ENCODE data around the gene SORCS3. TPM values are rescaled to one million over a fixed set of nuclear protein-coding genes. Genes with fewer than 3 reads are reported as not detected.

SORCS3 gene
- total and polyA plus RNA-seq, 2 donors (not counting 1 experiment from before 2014, with no cell fraction given), result not detected

DNA sequence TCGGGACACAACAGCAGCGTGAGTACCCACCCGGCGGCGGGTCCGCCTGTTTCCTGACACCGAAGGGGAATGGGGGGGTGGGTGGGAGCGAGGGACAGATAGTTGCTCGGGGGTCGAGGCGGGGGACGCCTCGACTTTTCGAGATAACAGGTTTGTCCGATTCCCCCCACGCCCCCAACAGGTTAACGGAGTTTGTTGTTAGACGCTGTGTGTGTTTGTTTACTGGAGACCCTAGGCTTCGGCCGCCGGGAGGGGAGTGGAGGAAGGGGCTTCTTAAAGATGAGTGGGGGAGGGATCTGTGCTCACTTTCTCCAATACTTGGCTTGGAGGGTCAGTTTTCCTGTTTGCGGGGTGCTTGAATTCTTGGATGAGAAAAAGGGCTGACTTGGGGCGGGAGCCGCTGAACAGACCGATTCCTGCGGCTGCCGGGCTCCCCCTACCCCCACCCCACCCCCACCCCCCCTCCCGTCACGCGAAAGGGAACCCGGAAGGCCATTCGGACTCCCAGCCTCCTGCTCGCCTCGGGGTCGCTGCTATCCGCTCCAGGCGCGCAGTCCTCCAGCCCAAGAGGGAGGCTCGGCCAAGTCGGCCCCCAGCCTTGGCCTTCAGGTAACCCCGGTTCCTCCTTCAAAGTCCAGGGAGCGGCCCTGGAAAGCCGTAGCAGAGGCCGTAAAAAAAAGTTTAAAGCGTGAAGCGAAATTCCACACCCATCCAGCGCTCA lies 1.0 kb downstream of the SORCS3 start:
- ATAC-seq (ENCODE audit: low read depth), result no peak

DNA sequence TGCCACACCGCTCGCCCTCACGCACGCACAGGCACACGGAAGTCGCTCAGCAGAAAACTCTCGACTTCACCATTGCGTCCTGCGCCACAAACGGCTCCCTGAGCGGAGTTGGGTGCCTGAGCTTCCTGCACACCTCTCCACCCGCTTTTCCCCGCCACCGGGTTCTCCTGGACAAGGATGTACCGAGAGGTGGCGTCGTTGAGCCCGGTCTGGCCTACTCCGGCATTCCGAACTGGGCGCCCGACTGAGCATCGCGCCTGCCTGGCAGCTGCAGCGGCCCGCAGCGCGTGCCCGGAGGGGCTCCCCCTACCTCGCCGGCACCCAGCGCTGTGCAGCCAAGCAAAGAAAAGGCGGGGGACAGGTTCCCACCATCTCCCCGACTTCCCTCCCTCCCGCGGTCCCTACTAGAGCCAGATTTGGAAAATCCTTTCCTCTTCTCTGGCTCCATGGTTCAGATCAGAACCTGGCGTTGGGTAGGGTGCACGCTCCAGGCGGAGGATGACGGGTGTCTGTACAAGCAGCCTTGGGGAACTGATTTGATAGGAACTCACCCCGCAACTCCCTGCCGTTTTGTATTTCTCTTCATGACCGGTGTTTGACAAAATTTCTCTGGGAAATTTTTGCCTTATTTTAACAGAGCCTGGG lies 1.7 kb downstream of the SORCS3 start:
- DNase-seq, result no peak
- peaks cover 63% of the 10 kb centered on the region for H3K27me3 Mint-ChIP-seq
- no peak for ATAC-seq (ENCODE audit: low read depth)
- Histone ChIP-seq H4K20me1 (ENCODE audit: control insufficient read depth, insufficient read depth, low read length, poor library complexity, severe bottlenecking) (no peaks in the 10 kb centered on the region), H2AFZ (ENCODE audit: insufficient read depth, low read depth, low read length, poor library complexity, severe bottlenecking) (no peak overlapping the region), H3K9ac (ENCODE audit: low read length) (no peak overlapping the region), H3K36me3 (replicated peaks in 1 of 2; ENCODE audit: control extremely low read depth in 1 of 2, control insufficient read depth in 1 of 2, extremely low read depth in 1 of 2, insufficient read depth in 2 of 2, low read length in 1 of 2) (no peaks in the 10 kb centered on the region), H3K4me2 (replicated peaks; ENCODE audit: low read depth, low read length, poor library complexity, severe bottlenecking) (no peak overlapping the region), H3K4me1 (ENCODE audit: control insufficient read depth in 2 of 2, insufficient read depth in 2 of 2, low read length in 2 of 2) (no peaks in the 10 kb centered on the region), H3K27me3 (replicated peaks in 1 of 4; ENCODE audit: control extremely low read depth in 1 of 4, control insufficient read depth in 3 of 4, insufficient read depth in 4 of 4, low read length in 3 of 4) (peaks cover 0 to 40% (median 12%) of the 10 kb centered on the region in 4 experiments), H3K4me3 (ENCODE audit: control extremely low read depth in 1 of 5, extremely low read depth in 1 of 5, insufficient read depth in 1 of 5, low read depth in 2 of 5, low read length in 4 of 5) (no peak overlapping the region), H3K9me3 (ENCODE audit: control extremely low read depth in 1 of 3, control insufficient read depth in 2 of 3, insufficient read depth in 1 of 3, low read length in 2 of 3) (peaks cover 0 to 10% (median 0%) of the 10 kb centered on the region in 3 donors), H3K27ac (ENCODE audit: low read length in 2 of 2) (no peak overlapping the region), H3K79me2 (ENCODE audit: control insufficient read depth, insufficient read depth, low read length) (no peaks in the 10 kb centered on the region)
- POLR2A ChIA-PET, result no interaction called here
- intact Hi-C loops (cut with micrococcal nuclease), result no loop called here
- CTCF ChIA-PET, result no interaction called here
- TF ChIP-seq, protein P1, sequence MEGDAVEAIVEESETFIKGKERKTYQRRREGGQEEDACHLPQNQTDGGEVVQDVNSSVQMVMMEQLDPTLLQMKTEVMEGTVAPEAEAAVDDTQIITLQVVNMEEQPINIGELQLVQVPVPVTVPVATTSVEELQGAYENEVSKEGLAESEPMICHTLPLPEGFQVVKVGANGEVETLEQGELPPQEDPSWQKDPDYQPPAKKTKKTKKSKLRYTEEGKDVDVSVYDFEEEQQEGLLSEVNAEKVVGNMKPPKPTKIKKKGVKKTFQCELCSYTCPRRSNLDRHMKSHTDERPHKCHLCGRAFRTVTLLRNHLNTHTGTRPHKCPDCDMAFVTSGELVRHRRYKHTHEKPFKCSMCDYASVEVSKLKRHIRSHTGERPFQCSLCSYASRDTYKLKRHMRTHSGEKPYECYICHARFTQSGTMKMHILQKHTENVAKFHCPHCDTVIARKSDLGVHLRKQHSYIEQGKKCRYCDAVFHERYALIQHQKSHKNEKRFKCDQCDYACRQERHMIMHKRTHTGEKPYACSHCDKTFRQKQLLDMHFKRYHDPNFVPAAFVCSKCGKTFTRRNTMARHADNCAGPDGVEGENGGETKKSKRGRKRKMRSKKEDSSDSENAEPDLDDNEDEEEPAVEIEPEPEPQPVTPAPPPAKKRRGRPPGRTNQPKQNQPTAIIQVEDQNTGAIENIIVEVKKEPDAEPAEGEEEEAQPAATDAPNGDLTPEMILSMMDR (IDR thresholded peaks at IDR 0.05), result no peak
- TF ChIP-seq EZH2 (IDR thresholded peaks at IDR 0.05; ENCODE audit: borderline replicate concordance, insufficient read depth, low read depth, low read length, poor library complexity, severe bottlenecking), result no peak
- H3K4me3 Mint-ChIP-seq, result no peak overlapping the region
- WGBS (ENCODE audit: insufficient coverage), result 11% methylated on average over 39 of the region's 43 CpGs
- H3K4me1 Mint-ChIP-seq, result no peaks in the 10 kb centered on the region
- no peak overlapping the region for H3K27ac Mint-ChIP-seq
- H3K9me3 Mint-ChIP-seq (ENCODE audit: insufficient read depth), result no peaks in the 10 kb centered on the region

More for the DNA sequence above, 1.0 kb downstream of the SORCS3 start:
- CTCF ChIA-PET, result no interaction called here
- peaks cover 0 to 10% (median 0%) of the 10 kb centered on the region in 3 donors for H3K9me3 ChIP-seq (ENCODE audit: control extremely low read depth in 1 of 3, control insufficient read depth in 2 of 3, insufficient read depth in 1 of 3, low read length in 2 of 3)
- peaks cover 63% of the 10 kb centered on the region for H3K27me3 Mint-ChIP-seq
- H3K79me2 ChIP-seq (ENCODE audit: control insufficient read depth, insufficient read depth, low read length), result no peaks in the 10 kb centered on the region
- H3K4me2 ChIP-seq (replicated peaks; ENCODE audit: low read depth, low read length, poor library complexity, severe bottlenecking), result no peak overlapping the region
- H3K9ac ChIP-seq (ENCODE audit: low read length), result no peak overlapping the region
- 4% methylated on average over 23 of the region's 47 CpGs for WGBS (ENCODE audit: insufficient coverage)
- TF ChIP-seq, protein P1 (IDR thresholded peaks at IDR 0.05), result no peak
- TF ChIP-seq EZH2 (IDR thresholded peaks at IDR 0.05; ENCODE audit: borderline replicate concordance, insufficient read depth, low read depth, low read length, poor library complexity, severe bottlenecking), result no peak
- H3K4me1 ChIP-seq (ENCODE audit: control insufficient read depth in 2 of 2, insufficient read depth in 2 of 2, low read length in 2 of 2), result no peaks in the 10 kb centered on the region
- intact Hi-C loops (cut with micrococcal nuclease), result no loop called here
- H3K4me3 Mint-ChIP-seq, result no peak overlapping the region
- H3K27me3 ChIP-seq (replicated peaks in 1 of 4; ENCODE audit: control extremely low read depth in 1 of 4, control insufficient read depth in 3 of 4, insufficient read depth in 4 of 4, low read length in 3 of 4), result peaks cover 0 to 40% (median 12%) of the 10 kb centered on the region in 4 experiments
- no peaks in the 10 kb centered on the region for H4K20me1 ChIP-seq (ENCODE audit: control insufficient read depth, insufficient read depth, low read length, poor library complexity, severe bottlenecking)
- H3K36me3 ChIP-seq (replicated peaks in 1 of 2; ENCODE audit: control extremely low read depth in 1 of 2, control insufficient read depth in 1 of 2, extremely low read depth in 1 of 2, insufficient read depth in 2 of 2, low read length in 1 of 2), result no peaks in the 10 kb centered on the region
- H3K27ac Mint-ChIP-seq, result no peak overlapping the region
- H2AFZ ChIP-seq (ENCODE audit: insufficient read depth, low read depth, low read length, poor library complexity, severe bottlenecking), result no peak overlapping the region
- DNase-seq, result no peak
- no peak overlapping the region for H3K27ac ChIP-seq (ENCODE audit: low read length in 2 of 2)
- H3K9me3 Mint-ChIP-seq (ENCODE audit: insufficient read depth), result no peaks in the 10 kb centered on the region
- H3K4me3 ChIP-seq (ENCODE audit: control extremely low read depth in 1 of 5, extremely low read depth in 1 of 5, insufficient read depth in 1 of 5, low read depth in 2 of 5, low read length in 4 of 5), result no peak overlapping the region
- POLR2A ChIA-PET, result no interaction called here
- no peaks in the 10 kb centered on the region for H3K4me1 Mint-ChIP-seq

Measured in B cell (primary cell).